Activated CD8-positive, alpha-beta memory T cell treated with anti-CD3 and anti-CD28 coated beads, Interleukin-2, amount 50 U/mL, for 24 hours (primary cell): ENCODE measurements around the gene PLK5.
"Not testable (repeated sequence)": the region's sequence is repeated elsewhere in the genome, so short reads cannot be mapped to it uniquely, and the experiment has no call there.

Source experiments
- DNase-seq: peaks from one replicate; pipeline ENCODE4 v3.0.0-alpha.2; 2020; ENCODE audit errors: extremely low read depth

Gene PLK5

DNA sequence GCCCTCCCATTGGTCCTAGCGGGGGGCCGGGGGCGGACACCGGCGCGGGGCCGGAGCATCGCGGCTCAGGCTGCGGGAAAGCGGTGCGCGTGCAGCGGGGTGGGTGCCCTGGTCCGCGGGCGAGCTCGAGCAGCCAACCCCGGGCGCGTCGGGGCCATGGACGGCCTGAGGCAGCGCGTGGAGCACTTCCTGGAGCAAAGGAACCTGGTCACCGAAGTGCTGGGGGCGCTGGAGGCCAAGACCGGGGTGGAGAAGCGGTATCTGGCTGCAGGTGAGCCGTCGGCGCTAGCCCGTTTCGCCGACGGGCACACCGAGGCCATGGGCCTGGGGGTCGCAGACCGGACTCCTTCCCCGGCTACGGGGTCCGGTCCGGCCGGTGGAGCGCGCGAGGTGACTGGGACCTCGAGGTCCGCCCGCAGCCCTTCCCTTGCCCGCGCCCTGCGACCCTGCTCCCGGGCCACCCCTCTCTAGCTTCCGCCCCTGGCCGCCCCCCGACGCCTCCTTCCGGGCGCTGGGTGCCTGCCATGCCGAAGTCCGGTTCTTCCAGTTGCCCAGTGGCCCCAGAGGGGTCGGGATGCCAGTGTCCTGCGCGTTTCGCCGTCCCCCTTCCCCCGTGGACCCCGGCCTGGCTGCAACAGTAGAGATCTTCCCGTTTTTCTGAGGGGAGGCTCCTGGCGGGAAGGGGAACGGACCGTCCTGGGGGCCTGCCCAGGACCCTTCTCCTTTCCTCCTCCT is 32.6 kb upstream of the PLK5 start, which contains the start of gene REEP6:
REEP6 (plus strand) TSS at position 68 of the 735 bp plus-strand sequence; CDS start at position 157, 89 bp downstream.
- DNase-seq = no peak

- no peak for DNase-seq
Observed at GRCh38 chr19:1491849-1492170, 32.1 kb upstream of the PLK5 start.

- no peak for DNase-seq
Observed at GRCh38 chr19:1492474-1493006, 31.3 kb upstream of the PLK5 start.

DNA sequence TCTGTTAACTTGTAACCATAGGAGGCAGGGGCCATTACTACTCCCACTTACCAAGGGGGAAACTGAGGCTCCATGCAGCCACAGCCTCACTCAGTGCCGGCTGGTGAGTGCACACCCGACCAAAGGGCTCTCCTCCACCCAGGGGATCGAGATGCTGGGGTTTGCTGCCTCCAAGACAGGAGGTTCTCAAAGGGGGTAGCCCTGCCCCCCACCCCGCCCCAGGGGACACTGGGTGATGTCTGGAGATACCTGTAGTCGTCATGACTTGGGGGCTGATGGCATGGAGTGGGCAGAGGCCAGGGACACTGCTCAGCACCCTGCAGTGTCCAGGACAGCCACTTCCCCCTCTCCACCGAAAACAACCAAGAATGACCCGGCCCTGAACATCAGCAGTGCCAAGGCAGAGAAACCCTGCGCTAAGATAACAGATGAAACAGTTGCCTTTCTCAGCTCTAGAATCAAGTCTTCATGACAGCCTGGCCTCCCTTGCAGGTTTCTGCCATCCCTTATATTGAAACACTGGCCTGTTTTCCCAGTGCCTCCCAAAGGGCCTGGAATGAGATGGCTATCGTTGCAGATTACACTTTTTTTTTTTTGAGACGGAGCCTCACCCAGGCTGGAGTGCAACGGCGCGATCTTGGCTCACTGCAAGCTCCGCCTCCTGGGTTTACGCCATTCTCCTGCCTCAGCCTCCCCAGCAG is 29.6 kb upstream of the PLK5 start:
- no peak for DNase-seq

DNA sequence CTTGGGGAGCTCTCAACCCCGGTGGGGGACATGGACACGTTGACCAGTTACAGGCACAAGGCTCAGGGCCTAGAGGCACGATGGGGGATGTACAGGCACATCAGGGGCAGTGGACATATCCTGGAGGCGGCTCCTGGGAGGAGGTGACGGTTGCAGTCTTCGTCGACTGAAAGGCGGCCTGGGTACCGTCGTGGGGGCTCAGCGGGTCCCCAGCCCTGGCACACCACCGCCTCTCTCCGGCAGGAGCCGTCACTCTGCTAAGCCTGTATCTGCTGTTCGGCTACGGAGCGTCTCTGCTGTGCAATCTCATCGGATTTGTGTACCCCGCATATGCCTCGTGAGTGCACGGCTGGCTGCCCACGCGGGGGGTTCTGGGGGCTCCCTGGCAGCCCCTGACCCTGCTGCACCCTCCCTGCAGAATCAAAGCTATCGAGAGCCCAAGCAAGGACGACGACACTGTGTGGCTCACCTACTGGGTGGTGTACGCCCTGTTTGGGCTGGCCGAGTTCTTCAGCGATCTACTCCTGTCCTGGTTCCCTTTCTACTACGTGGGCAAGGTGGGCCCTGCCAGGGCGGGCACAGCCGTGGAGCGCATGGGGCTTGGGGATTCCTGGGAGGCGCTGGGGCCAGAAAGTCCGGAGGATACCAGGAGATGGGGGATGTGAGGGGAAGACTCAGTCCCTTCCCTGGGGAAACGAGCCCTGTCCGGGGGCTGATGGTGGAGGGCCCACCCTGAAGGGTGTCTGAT is 28.7 kb upstream of the PLK5 start:
- no peak for DNase-seq

GRCh38 chr19:1495799-1496713 is 27.8 kb upstream of the PLK5 start:
- no peak for DNase-seq

GRCh38 chr19:1496714-1497577 is 26.9 kb upstream of the PLK5 start:
- DNase-seq = no peak

GRCh38 chr19:1497578-1498235 is 26.2 kb upstream of the PLK5 start:
- DNase-seq = no peak

GRCh38 chr19:1499231-1499630 is 24.6 kb upstream of the PLK5 start:
- not testable (repeated sequence) for DNase-seq

GRCh38 chr19:1501200-1501595 is 22.7 kb upstream of the PLK5 start:
- DNase-seq = no peak

GRCh38 chr19:1502433-1503088 is 21.3 kb upstream of the PLK5 start:
- no peak for DNase-seq

DNA sequence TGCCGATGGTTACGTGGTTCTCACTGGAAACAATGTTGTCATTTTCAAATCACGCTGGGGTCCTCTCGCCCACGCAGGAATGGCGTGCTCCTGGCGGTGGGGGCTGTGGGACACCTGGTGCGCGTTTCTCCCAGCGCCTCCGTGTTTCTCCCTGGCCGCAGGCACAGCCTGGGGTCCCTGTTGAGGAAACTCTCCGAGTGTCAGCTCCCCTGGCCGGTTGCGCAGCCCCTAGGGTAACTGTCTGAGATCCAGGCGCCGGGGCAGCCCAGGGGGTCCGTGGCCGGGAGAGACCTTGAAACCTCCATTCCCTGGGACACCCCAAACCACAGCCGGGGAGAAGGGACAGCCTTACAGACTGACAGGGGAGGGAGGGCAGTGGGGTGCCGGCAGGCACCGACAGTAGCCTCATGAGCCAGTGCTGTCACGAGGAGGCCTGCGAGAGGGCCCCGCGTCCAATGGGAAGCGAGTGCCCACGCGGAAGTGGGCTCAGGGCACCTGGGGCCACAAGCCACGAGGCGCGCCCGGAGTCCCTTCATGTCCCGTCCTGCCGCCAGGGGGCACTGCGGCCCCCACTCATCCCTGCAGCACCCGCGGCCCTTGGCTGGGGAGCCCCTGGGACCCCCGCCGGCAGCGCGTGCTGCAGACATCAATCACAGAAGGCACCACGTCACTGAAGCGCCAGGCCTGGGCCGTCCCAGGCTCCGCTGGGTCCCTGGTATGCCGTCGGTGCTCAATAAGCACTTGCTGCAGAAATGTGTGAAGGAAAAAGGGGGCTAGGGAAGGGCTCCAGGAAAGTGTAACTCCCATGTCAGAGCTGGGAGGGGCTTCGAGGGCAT is 20.6 kb upstream of the PLK5 start:
- no peak for DNase-seq

- DNase-seq = no peak
Observed at GRCh38 chr19:1503925-1504773, 19.7 kb upstream of the PLK5 start.

- no peak for DNase-seq
Observed at GRCh38 chr19:1505012-1505411, 18.9 kb upstream of the PLK5 start.

- DNase-seq = no peak
Observed at GRCh38 chr19:1505991-1506881, 17.6 kb upstream of the PLK5 start.

DNA sequence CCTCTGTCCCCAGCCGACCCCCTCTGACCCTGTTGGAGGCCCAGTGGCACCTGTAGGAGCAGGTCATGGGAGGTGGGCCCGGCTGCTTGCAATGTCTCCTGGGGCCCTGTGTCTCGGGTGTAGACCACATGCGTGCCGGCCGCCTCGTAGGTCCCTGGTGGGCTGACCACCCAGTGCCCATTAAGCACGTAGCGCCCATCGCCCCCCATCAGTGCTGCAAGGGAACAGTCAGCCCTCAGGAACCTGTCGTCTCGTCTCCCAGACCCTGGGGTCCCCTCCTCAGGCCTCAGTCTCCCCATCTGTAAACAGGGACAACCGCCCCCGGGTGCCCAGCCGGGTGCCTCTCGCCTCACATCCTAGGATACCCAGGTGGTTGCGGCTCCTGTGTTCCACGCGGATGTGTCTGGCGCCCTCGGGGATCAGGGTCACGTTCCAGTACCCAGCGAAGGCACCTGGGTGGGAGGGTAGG is 16.7 kb upstream of the PLK5 start:
- no peak for DNase-seq
